ENCODE results near the gene HMGB4. TPM values are rescaled to one million over a fixed set of nuclear protein-coding genes. Genes with fewer than 3 reads are reported as not detected.

The HMGB4 gene
- total and polyA plus RNA-seq, 8 donors, result not detected

DNA sequence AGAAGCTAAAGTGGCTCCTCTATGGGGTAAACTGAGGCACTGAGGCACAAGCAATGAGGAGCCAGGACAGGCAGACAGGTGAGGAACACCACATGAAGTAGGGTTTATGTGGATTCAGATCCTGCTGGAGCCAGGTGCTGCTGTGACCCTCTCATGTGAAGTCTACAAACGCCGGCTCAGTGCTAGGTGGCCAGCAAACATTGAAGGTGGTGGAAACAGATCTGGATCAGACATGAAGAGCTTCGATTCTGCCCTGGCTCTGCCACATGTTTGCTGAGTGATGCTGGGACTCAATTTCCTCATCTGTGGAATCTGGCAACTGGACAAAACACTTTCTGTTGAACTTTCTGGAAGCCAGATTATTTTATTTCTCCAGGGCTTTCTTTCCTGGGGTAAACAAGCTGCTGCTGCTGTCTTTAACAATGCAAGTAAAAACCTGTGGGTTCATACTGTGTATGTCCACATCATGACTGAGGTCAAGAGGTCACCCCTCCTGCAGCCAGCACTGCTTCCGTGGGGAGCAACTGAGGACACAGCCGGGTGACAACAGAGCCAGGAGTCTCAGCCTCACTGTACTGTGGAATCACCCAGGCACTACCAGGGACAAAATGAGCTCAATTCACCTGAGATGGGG lies 33.3 kb downstream of the HMGB4 start:
- TF ChIP-seq, protein P1, sequence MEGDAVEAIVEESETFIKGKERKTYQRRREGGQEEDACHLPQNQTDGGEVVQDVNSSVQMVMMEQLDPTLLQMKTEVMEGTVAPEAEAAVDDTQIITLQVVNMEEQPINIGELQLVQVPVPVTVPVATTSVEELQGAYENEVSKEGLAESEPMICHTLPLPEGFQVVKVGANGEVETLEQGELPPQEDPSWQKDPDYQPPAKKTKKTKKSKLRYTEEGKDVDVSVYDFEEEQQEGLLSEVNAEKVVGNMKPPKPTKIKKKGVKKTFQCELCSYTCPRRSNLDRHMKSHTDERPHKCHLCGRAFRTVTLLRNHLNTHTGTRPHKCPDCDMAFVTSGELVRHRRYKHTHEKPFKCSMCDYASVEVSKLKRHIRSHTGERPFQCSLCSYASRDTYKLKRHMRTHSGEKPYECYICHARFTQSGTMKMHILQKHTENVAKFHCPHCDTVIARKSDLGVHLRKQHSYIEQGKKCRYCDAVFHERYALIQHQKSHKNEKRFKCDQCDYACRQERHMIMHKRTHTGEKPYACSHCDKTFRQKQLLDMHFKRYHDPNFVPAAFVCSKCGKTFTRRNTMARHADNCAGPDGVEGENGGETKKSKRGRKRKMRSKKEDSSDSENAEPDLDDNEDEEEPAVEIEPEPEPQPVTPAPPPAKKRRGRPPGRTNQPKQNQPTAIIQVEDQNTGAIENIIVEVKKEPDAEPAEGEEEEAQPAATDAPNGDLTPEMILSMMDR (IDR thresholded peaks at IDR 0.05), result no peak
- Histone ChIP-seq H3K27me3 (no peaks in the 10 kb centered on the region), H3K9me3 (no peaks in the 10 kb centered on the region), H3K4me3 (no peak overlapping the region), H3K36me3 (no peaks in the 10 kb centered on the region), H3K4me1 (no peaks in the 10 kb centered on the region), H3K27ac (no peak overlapping the region)
- no peak for DNase-seq
- WGBS, 2 donors, result 69 to 70% methylated on average over 5 of the region's 5 CpGs
- no peak for FAIRE-seq
- intact Hi-C loops (cut with DNase I), result no loop called here
- ATAC-seq, result no peak

DNA sequence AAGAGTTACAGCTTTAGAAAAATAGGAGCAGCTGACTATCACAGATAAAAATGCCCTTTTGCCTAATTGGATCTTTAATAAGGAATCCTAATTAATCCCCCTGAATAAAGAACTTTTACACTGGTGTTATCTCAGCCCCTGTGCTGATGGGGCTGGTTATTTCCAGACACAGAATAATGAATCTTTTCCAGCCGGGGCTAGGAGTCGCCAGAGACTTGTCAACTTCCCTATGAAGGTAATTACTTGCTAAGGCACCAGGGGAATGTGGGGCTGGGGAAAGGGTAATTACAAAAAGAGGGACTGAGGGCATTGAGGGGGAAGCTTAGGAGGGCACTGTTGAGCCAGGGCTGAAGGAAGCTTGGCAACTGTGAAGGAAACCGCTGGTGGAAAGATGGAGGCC lies 34.5 kb downstream of the HMGB4 start:
- H3K27ac ChIP-seq, result no peak overlapping the region
- no peaks in the 10 kb centered on the region for H3K27me3 ChIP-seq
- no peaks in the 10 kb centered on the region for H3K4me1 ChIP-seq
- H3K36me3 ChIP-seq, result no peaks in the 10 kb centered on the region
- ATAC-seq, result no peak
- no peak for FAIRE-seq
- intact Hi-C loops (cut with DNase I), result no loop called here
- H3K4me3 ChIP-seq, result no peak overlapping the region
- WGBS, 2 donors, result 82 to 83% methylated on average over 3 of the region's 3 CpGs
- TF ChIP-seq, protein P1 (IDR thresholded peaks at IDR 0.05), result no peak
- DNase-seq, result no peak
- H3K9me3 ChIP-seq, result no peaks in the 10 kb centered on the region

DNA sequence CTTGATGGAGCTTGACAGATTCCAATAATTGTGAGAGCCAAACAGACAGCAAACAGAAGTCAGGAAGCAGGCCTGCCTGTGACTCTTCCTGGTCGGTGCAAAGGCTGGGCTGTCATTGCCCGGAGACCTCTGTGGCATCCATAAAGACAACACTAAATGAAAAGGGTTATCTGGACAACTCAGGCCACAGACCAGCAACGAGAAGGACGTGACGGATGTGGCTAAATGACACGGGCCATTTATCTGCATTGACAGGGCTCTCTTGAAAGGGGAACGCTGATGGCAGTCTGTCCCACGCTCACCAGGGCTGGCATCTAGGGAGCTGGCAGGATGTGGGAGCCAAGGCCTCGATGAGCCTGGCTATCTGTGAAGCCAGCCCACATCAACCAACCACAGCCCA lies 35.0 kb downstream of the HMGB4 start:
- 71 to 77% methylated on average over 9 of the region's 9 CpGs for WGBS, 2 donors
- Histone ChIP-seq H3K9me3 (no peaks in the 10 kb centered on the region), H3K4me1 (no peaks in the 10 kb centered on the region), H3K27ac (no peak overlapping the region), H3K36me3 (no peaks in the 10 kb centered on the region), H3K4me3 (no peak overlapping the region), H3K27me3 (no peaks in the 10 kb centered on the region)
- no peak for ATAC-seq
- intact Hi-C loops (cut with DNase I), result no loop called here
- DNase-seq, result no peak
- TF ChIP-seq, protein P1 (IDR thresholded peaks at IDR 0.05), result no peak
- FAIRE-seq, result no peak

DNA sequence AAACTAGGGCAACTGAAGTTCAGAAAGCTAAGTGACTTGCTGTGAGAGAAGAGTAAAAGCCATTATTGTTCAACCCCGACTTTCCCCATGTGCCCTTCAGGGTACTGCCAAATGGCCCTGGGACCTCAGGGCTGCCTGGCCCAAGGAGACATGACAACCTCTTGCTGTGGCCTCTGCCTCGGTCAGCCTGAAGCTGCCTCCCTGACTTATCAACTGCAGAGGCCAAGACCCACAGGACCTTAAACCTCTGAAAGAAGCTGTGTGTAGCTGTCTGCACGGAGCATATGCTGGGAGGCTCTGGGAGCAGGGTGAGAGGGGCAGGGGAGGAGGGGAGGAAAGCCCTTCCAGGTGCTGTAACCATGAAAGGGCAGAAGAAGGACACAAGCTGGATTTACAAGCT lies 35.9 kb downstream of the HMGB4 start:
- WGBS, 2 donors, result 87 to 90% methylated on average over 3 of the region's 3 CpGs
- H3K4me3 ChIP-seq, result no peak overlapping the region
- TF ChIP-seq, protein P1 (IDR thresholded peaks at IDR 0.05), result no peak
- no peak for FAIRE-seq
- no peaks in the 10 kb centered on the region for H3K36me3 ChIP-seq
- H3K4me1 ChIP-seq, result no peaks in the 10 kb centered on the region
- H3K9me3 ChIP-seq, result no peaks in the 10 kb centered on the region
- H3K27ac ChIP-seq, result no peak overlapping the region
- H3K27me3 ChIP-seq, result no peaks in the 10 kb centered on the region
- intact Hi-C loops (cut with DNase I), result no loop called here
- no peak for DNase-seq
- ATAC-seq, result no peak

DNA sequence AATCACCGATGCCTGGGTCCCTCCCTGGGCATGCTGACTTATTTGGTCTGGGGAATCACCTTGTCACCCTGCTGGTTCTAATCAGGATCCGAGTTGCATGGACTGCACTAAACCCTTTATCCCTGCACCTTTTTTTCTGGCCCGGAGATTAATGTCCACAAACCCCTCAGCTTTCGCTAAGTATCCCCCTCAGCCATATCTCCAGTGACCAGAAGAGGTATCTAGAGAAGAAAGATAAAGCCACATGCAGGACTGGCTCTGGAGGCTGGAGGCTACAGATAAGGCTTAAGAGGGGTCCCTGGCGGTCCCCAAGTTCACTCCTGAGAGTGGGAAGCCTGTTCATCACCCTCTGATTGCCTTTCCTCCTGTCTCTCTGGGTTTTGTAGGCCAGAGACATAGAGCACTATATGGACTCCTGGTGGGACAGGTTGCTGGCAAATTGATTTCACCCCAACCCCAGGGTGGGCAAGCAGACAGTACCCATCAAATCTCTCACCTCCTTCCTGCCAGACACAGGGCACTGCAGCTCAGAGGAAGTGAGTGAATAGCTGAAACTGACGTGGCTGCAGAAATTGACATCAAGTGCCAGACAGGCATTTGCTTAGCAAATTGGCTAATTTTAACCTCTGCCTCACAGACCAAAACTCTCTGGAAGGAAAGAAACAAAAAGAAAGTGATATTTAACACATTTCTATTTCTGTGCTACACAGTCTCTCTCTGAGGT lies 38.8 kb downstream of the HMGB4 start:
- Histone ChIP-seq H3K36me3 (no peaks in the 10 kb centered on the region), H3K27ac (no peak overlapping the region), H3K9me3 (no peaks in the 10 kb centered on the region), H3K27me3 (no peaks in the 10 kb centered on the region), H3K4me3 (no peak overlapping the region), H3K4me1 (no peaks in the 10 kb centered on the region)
- ATAC-seq, result peak in 1 of 4 donors; percentile 12
- TF ChIP-seq, protein P1 (IDR thresholded peaks at IDR 0.05), result no peak
- no peak for FAIRE-seq
- intact Hi-C loops (cut with DNase I), result no loop called here
- no peak for DNase-seq
- 56 to 59% methylated on average over 6 of the region's 6 CpGs for WGBS, 2 donors

Measured in pancreas (tissue), 10 donors.